Spleen (tissue), 11 donors: Measurements from ENCODE around the gene CECR2. TPM values are rescaled to one million over a fixed set of nuclear protein-coding genes. Genes with fewer than 3 reads are reported as not detected.

ENCODE experiments used
- DNase-seq: peaks from one replicate; pipeline ENCODE4 v3.0.0-alpha.2; 2020
- H3K27ac ChIP-seq, 8 donors: fragments of 200-600 bp; sonication (generic) in 7 of 8; 1 replicate in 4 of 8; 2 replicates in 4 of 8; pipeline versions ENCODE4 v1.5.0 to v1.8.0; 2016 to 2021; ENCODE audit warnings: inconsistent platforms in 4 of 8, mild to moderate bottlenecking in 4 of 8, moderate library complexity in 1 of 8
- H3K27me3 ChIP-seq, 7 donors: fragments of 200-600 bp; sonication (generic) in 6 of 7; replicated peaks in 1 of 7; 1 replicate in 4 of 7; 2 replicates in 3 of 7; pipeline versions ENCODE4 v1.5.0 to v1.8.0; 2016 to 2021; ENCODE audit warnings: inconsistent platforms in 3 of 7, mild to moderate bottlenecking in 1 of 7
- H3K36me3 ChIP-seq, 6 donors: fragments of 200-600 bp; sonication (generic) in 5 of 6; 1 replicate in 4 of 6; 2 replicates in 2 of 6; pipeline versions ENCODE4 v1.5.0 to v1.8.0; 2016 to 2021; ENCODE audit warnings: inconsistent platforms in 2 of 6
- H3K4me1 ChIP-seq, 6 donors: fragments of 200-600 bp; sonication (generic) in 5 of 6; 1 replicate in 3 of 6; 2 replicates in 3 of 6; pipeline versions ENCODE4 v1.5.0 to v1.8.0; 2016 to 2021; ENCODE audit warnings: inconsistent platforms in 3 of 6
- H3K4me3 ChIP-seq, 8 donors: fragments of 200-600 bp; sonication (generic) in 7 of 8; 1 replicate in 4 of 8; 2 replicates in 4 of 8; pipeline versions ENCODE4 v1.5.0 to v1.8.0; 2016 to 2021; ENCODE audit warnings: inconsistent platforms in 4 of 8, mild to moderate bottlenecking in 4 of 8, moderate library complexity in 2 of 8
- H3K9me3 ChIP-seq, 8 donors: fragments of 200-600 bp; sonication (generic) in 7 of 8; 1 replicate in 4 of 8; 2 replicates in 4 of 8; pipeline versions ENCODE4 v1.5.0 to v1.8.0; 2016 to 2021; ENCODE audit warnings: inconsistent platforms in 4 of 8
- POLR2A ChIP-seq, 3 donors: fragments of 450-650 bp; IDR thresholded peaks; one replicate each; pipeline ENCODE4 v1.5.1; 2017; ENCODE audit warnings: antibody characterized with exemption in 3 of 3, mild to moderate bottlenecking in 1 of 3
- POLR2AphosphoS5 ChIP-seq, 3 donors: sonication (generic); formaldehyde crosslinking; IDR thresholded peaks; one replicate each; pipeline ENCODE4 v1.5.1; 2017; ENCODE audit warnings: antibody characterized with exemption in 3 of 3
- WGBS, 5 donors: extraction: QIAGEN DNeasy Blood & Tissue Kit in 3 of 5; methylation state at CpG; one replicate each; pipeline versions ENCODE4 v1.1.5 to v1.1.7; 2013 to 2018; 5-methylcytosine and 5-hydroxymethylcytosine counted together
- intact Hi-C: fragments of 100-400 bp; cut with DNase I; formaldehyde crosslinking; loops from one replicate; pipeline ENCODE4 v1.15.0; 2023; ENCODE audit warnings: low total_unique reads
- polyA plus RNA-seq, 3 donors: library from polyadenylated mRNA; stranded (reverse); fragments of 200-250 nt; gene quantifications; one replicate each; pipeline ENCODE4 v1.2.1, GENCODE V29; 2013
- small RNA-seq, 4 donors: library from RNA; depleted of rRNA; stranded (forward); fragments of <200 nt; gene quantifications; one replicate each; pipeline ENCODE3, GENCODE V24; 2016
- total RNA-seq, 7 donors: library from RNA; depleted of rRNA in 3 of 7; stranded (reverse); fragments of >200 nt in 3 of 7; fragmentation: NEBNext Ultra II Directional in 4 of 7; extraction: Animal tissue kit (Norgen Biotek cat#: 25700) in 4 of 7; gene quantifications; one replicate each; pipeline versions ENCODE4 v1.1.0 to v1.2.1, GENCODE V29; 2016 to 2021
- TF ChIP-seq, protein P1 (sequence below), 11 experiments: fragments of 200-600 bp in 7 of 11; fragments of 450-650 bp in 4 of 11; sonication (generic) in 4 of 11; IDR thresholded peaks in 8 of 11; conservative IDR thresholded peaks in 3 of 11; 1 replicate in 7 of 11; 2 replicates in 4 of 11; pipeline versions ENCODE4 v1.4.0 to v1.8.0; 2016 to 2021; ENCODE audit warnings: antibody characterized with exemption in 11 of 11, inconsistent platforms in 4 of 11, mild to moderate bottlenecking in 1 of 11
- donor health status: healthy with polysubstance abuse.
- donor health status: DM: no; HTN: no; CAD: no; lungs with moderate emphysema.
- donor health status: DM: no; HTN: no; CAD: no.
- donor health status: Bipolar disorder and iron deficiency.
- donor health status: healthy.
- donor health status: DM: no; HTN: no; CAD: no.
- donor health status: DM: yes; HTN: yes; CAD: no.

Gene CECR2
- total and polyA plus RNA-seq, 10 donors: 0.05 to 3.0 (median 0.91) TPM

GRCh38 chr22:17606496-17606895 is 237.2 kb downstream of the CECR2 start:
- intact Hi-C loops: no loop called here
- TF ChIP-seq, protein P1, sequence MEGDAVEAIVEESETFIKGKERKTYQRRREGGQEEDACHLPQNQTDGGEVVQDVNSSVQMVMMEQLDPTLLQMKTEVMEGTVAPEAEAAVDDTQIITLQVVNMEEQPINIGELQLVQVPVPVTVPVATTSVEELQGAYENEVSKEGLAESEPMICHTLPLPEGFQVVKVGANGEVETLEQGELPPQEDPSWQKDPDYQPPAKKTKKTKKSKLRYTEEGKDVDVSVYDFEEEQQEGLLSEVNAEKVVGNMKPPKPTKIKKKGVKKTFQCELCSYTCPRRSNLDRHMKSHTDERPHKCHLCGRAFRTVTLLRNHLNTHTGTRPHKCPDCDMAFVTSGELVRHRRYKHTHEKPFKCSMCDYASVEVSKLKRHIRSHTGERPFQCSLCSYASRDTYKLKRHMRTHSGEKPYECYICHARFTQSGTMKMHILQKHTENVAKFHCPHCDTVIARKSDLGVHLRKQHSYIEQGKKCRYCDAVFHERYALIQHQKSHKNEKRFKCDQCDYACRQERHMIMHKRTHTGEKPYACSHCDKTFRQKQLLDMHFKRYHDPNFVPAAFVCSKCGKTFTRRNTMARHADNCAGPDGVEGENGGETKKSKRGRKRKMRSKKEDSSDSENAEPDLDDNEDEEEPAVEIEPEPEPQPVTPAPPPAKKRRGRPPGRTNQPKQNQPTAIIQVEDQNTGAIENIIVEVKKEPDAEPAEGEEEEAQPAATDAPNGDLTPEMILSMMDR (IDR thresholded peaks at IDR 0.05 in 8 of 11, conservative IDR thresholded peaks at IDR 0.05 in 3 of 11): no peak
- no peak for TF ChIP-seq POLR2A (IDR thresholded peaks at IDR 0.05)
- TF ChIP-seq POLR2AphosphoS5 (IDR thresholded peaks at IDR 0.05): no peak
- no peaks in the 10 kb centered on the region for H3K27me3 ChIP-seq
- H3K9me3 ChIP-seq: no peaks in the 10 kb centered on the region
- no peak overlapping the region for H3K27ac ChIP-seq
- DNase-seq: peak; percentile 19
- no peak overlapping the region for H3K4me3 ChIP-seq
- peaks cover 0 to 28% (median 2%) of the 10 kb centered on the region in 6 donors for H3K4me1 ChIP-seq
- H3K36me3 ChIP-seq: peaks cover 2 to 100% (median 40%) of the 10 kb centered on the region in 6 donors
- 70 to 86% (median 80%) methylated on average over 5 of the region's 5 CpGs for WGBS, 5 donors

Small RNA genes within 50 kb of the gene (small RNA-seq; reads per million reads assigned to genes)
- gene CECR9: 0 reads per million in 4 donors
- gene RN7SL843P: 0 reads per million in 4 donors

Other genes starting within 250 kb of the CECR2 start
- 1 to 10 TPM in 3 of 7 donors, under 1 TPM in 4; 0.72 to 3.6 (median 0.98) TPM for gene TMEM121B, start 248.1 kb upstream of the CECR2 start, total RNA-seq
- gene TMEM121B, start 248.1 kb upstream of the CECR2 start, polyA plus RNA-seq: under 1 TPM; 0.03 to 0.19 (median 0.15) TPM
- 10 to 100 TPM; 27.9 to 40.8 (median 31.6) TPM for gene HDHD5, start 210.2 kb upstream of the CECR2 start, total RNA-seq
- 10 to 100 TPM; 25.4 to 47.6 (median 33.0) TPM for gene HDHD5, start 210.2 kb upstream of the CECR2 start, polyA plus RNA-seq
- 100 to 1,000 TPM; 115 to 187 (median 166) TPM for gene ADA2, start 150.0 kb upstream of the CECR2 start, total RNA-seq
- 10 to 100 TPM; 22.0 to 30.2 (median 22.7) TPM for gene ADA2, start 150.0 kb upstream of the CECR2 start, polyA plus RNA-seq
- 10 to 100 TPM in 1 of 7 donors, 1 to 10 TPM in 4, under 1 TPM in 2; 0.13 to 12.3 (median 5.5) TPM for gene SLC25A18, start 194.0 kb downstream of the CECR2 start, total RNA-seq
- 1 to 10 TPM; 2.9 to 3.4 (median 3.1) TPM for gene SLC25A18, start 194.0 kb downstream of the CECR2 start, polyA plus RNA-seq